ENCODE data around the gene KDF1.

Gene KDF1

GRCh38 chr1:26959722-26960624 lies at the start of gene KDF1:
TSS of gene KDF1 (minus strand) at chr1:26960468. CDS start at chr1:26952380, 8,088 bp downstream.
- DNase-seq (ENCODE audit: low read depth in 3 of 3) = peak in 1 of 3 donors; percentile 20

GRCh38 chr1:27009601-27010197 lies 49.4 kb upstream of the KDF1 start:
- DNase-seq (ENCODE audit: low read depth in 3 of 3) = no peak

- DNase-seq (ENCODE audit: low read depth in 3 of 3) = no peak
Observed at GRCh38 chr1:27007909-27008582, 47.8 kb upstream of the KDF1 start.

GRCh38 chr1:27006683-27007082 lies 46.4 kb upstream of the KDF1 start:
- DNase-seq (ENCODE audit: low read depth in 3 of 3) = no peak

GRCh38 chr1:27005648-27006496 lies 45.6 kb upstream of the KDF1 start:
- DNase-seq (ENCODE audit: low read depth in 3 of 3) = no peak

- DNase-seq (ENCODE audit: low read depth in 3 of 3) = no peak
Observed at GRCh38 chr1:27005166-27005530, 44.9 kb upstream of the KDF1 start.

GRCh38 chr1:27004471-27005165 lies 44.4 kb upstream of the KDF1 start:
- no peak for DNase-seq (ENCODE audit: low read depth in 3 of 3)

GRCh38 chr1:27003745-27004470 lies 43.6 kb upstream of the KDF1 start:
- DNase-seq (ENCODE audit: low read depth in 3 of 3) = no peak

- DNase-seq (ENCODE audit: low read depth in 3 of 3) = no peak
Observed at GRCh38 chr1:27001570-27002360, 41.5 kb upstream of the KDF1 start.

GRCh38 chr1:27000817-27001460 lies 40.7 kb upstream of the KDF1 start:
- no peak for DNase-seq (ENCODE audit: low read depth in 3 of 3)

GRCh38 chr1:27000090-27000816 lies 40.0 kb upstream of the KDF1 start:
- no peak for DNase-seq (ENCODE audit: low read depth in 3 of 3)

- DNase-seq (ENCODE audit: low read depth in 3 of 3) = no peak
Observed at GRCh38 chr1:26999440-26999987, 39.2 kb upstream of the KDF1 start.

- no peak for DNase-seq (ENCODE audit: low read depth in 3 of 3)
Observed at GRCh38 chr1:26998429-26999300, 38.4 kb upstream of the KDF1 start.

GRCh38 chr1:26996665-26997064 lies 36.4 kb upstream of the KDF1 start:
- DNase-seq (ENCODE audit: low read depth in 3 of 3) = no peak

- DNase-seq (ENCODE audit: low read depth in 3 of 3) = no peak
Observed at GRCh38 chr1:26996024-26996423, 35.8 kb upstream of the KDF1 start.

- no peak for DNase-seq (ENCODE audit: low read depth in 3 of 3)
Observed at GRCh38 chr1:26994787-26995517, 34.7 kb upstream of the KDF1 start.

Measured in stimulated activated CD4-positive, alpha-beta T cell treated with anti-CD3 and anti-CD28 coated beads, TNF-alpha, amount 100 ng/mL, for 48 hours (primary cell).